Stimulated activated naive CD8-positive, alpha-beta T cell treated with anti-CD3 and anti-CD28 coated beads, Interleukin-15, Interleukin-2, amounts not matched to agents 100 ng/mL and 50 ng/mL, for 24 hours (primary cell): Measurements from ENCODE around the gene TTLL7.
"Not testable (repeated sequence)": the region's sequence is repeated elsewhere in the genome, so short reads cannot be mapped to it uniquely, and the experiment has no call there.

ENCODE experiments used
- H3K27ac Mint-ChIP-seq: one replicate; pipeline ENCODE4 v1.8.0; 2021; ENCODE audit warnings: mild to moderate bottlenecking, mixed read lengths
- H3K27me3 Mint-ChIP-seq: one replicate; pipeline ENCODE4 v1.8.0; 2021; ENCODE audit warnings: mixed read lengths
- H3K36me3 Mint-ChIP-seq: one replicate; pipeline ENCODE4 v1.8.0; 2021; ENCODE audit warnings: low read depth, mixed read lengths
- H3K4me1 Mint-ChIP-seq: one replicate; pipeline ENCODE4 v1.8.0; 2021; ENCODE audit warnings: low read depth, mixed read lengths
- H3K4me3 Mint-ChIP-seq: one replicate; pipeline ENCODE4 v1.8.0; 2021; ENCODE audit warnings: mild to moderate bottlenecking, mixed read lengths
- H3K9me3 Mint-ChIP-seq: one replicate; pipeline ENCODE4 v1.8.0; 2021; ENCODE audit warnings: mixed read lengths

Gene TTLL7

GRCh38 chr1:84000954-84001495 lies 2.1 kb upstream of the TTLL7 start:
- Mint-ChIP-seq H3K27ac (no peak overlapping the region), H3K27me3 (peaks cover 57% of the 10 kb centered on the region), H3K4me1 (peaks cover 15% of the 10 kb centered on the region), H3K9me3 (no peaks in the 10 kb centered on the region), H3K4me3 (no peak overlapping the region), H3K36me3 (no peaks in the 10 kb centered on the region)

- no peaks in the 10 kb centered on the region for H3K36me3 Mint-ChIP-seq
- peaks cover 61% of the 10 kb centered on the region for H3K27me3 Mint-ChIP-seq
- H3K9me3 Mint-ChIP-seq: no peaks in the 10 kb centered on the region
- H3K4me1 Mint-ChIP-seq: peaks cover 15% of the 10 kb centered on the region
- no peak overlapping the region for H3K27ac Mint-ChIP-seq
- H3K4me3 Mint-ChIP-seq: peak overlapping the region; percentile 15
Observed at GRCh38 chr1:84000196-84000885, 1.4 kb upstream of the TTLL7 start.

- H3K9me3 Mint-ChIP-seq: no peaks in the 10 kb centered on the region
- no peak overlapping the region for H3K27ac Mint-ChIP-seq
- H3K4me3 Mint-ChIP-seq: peak overlapping the region; percentile 82
- peaks cover 15% of the 10 kb centered on the region for H3K4me1 Mint-ChIP-seq
- H3K27me3 Mint-ChIP-seq: peaks cover 66% of the 10 kb centered on the region
- H3K36me3 Mint-ChIP-seq: no peaks in the 10 kb centered on the region
Observed at GRCh38 chr1:83999316-83999819, 436 bp upstream of the TTLL7 start.

- peak overlapping the region; percentile 82 for H3K4me3 Mint-ChIP-seq
- H3K9me3 Mint-ChIP-seq: no peaks in the 10 kb centered on the region
- H3K36me3 Mint-ChIP-seq: no peaks in the 10 kb centered on the region
- no peak overlapping the region for H3K27ac Mint-ChIP-seq
- peaks cover 68% of the 10 kb centered on the region for H3K27me3 Mint-ChIP-seq
- peaks cover 15% of the 10 kb centered on the region for H3K4me1 Mint-ChIP-seq
Observed at GRCh38 chr1:83998205-83998497, 781 bp downstream of the TTLL7 start.

- Mint-ChIP-seq H3K4me3 (no peak overlapping the region), H3K9me3 (no peaks in the 10 kb centered on the region), H3K36me3 (no peaks in the 10 kb centered on the region), H3K27ac (no peak overlapping the region), H3K27me3 (peaks cover 72% of the 10 kb centered on the region), H3K4me1 (peaks cover 15% of the 10 kb centered on the region)
Observed at GRCh38 chr1:83997631-83998030, 1.3 kb downstream of the TTLL7 start.

GRCh38 chr1:83996621-83997020 lies 2.3 kb downstream of the TTLL7 start:
- Mint-ChIP-seq H3K27ac (no peak overlapping the region), H3K4me1 (peaks cover 15% of the 10 kb centered on the region), H3K27me3 (peaks cover 71% of the 10 kb centered on the region), H3K4me3 (no peak overlapping the region), H3K9me3 (no peaks in the 10 kb centered on the region), H3K36me3 (no peaks in the 10 kb centered on the region)

- H3K27ac Mint-ChIP-seq: no peak overlapping the region
- H3K9me3 Mint-ChIP-seq: no peaks in the 10 kb centered on the region
- H3K4me1 Mint-ChIP-seq: peaks cover 15% of the 10 kb centered on the region
- H3K36me3 Mint-ChIP-seq: no peaks in the 10 kb centered on the region
- peaks cover 67% of the 10 kb centered on the region for H3K27me3 Mint-ChIP-seq
- H3K4me3 Mint-ChIP-seq: no peak overlapping the region
Observed at GRCh38 chr1:83996191-83996590, 2.7 kb downstream of the TTLL7 start.

GRCh38 chr1:83995649-83996048 lies 3.3 kb downstream of the TTLL7 start:
- no peaks in the 10 kb centered on the region for H3K36me3 Mint-ChIP-seq
- H3K9me3 Mint-ChIP-seq: no peaks in the 10 kb centered on the region
- peaks cover 67% of the 10 kb centered on the region for H3K27me3 Mint-ChIP-seq
- H3K4me3 Mint-ChIP-seq: no peak overlapping the region
- peaks cover 15% of the 10 kb centered on the region for H3K4me1 Mint-ChIP-seq
- no peak overlapping the region for H3K27ac Mint-ChIP-seq

- no peaks in the 10 kb centered on the region for H3K36me3 Mint-ChIP-seq
- no peaks in the 10 kb centered on the region for H3K9me3 Mint-ChIP-seq
- peaks cover 4% of the 10 kb centered on the region for H3K4me1 Mint-ChIP-seq
- H3K27ac Mint-ChIP-seq: no peak overlapping the region
- H3K27me3 Mint-ChIP-seq: peaks cover 61% of the 10 kb centered on the region
- H3K4me3 Mint-ChIP-seq: no peak overlapping the region
Observed at GRCh38 chr1:83994111-83994510, 4.8 kb downstream of the TTLL7 start.

GRCh38 chr1:83990734-83991133 lies 8.2 kb downstream of the TTLL7 start:
- H3K4me3 Mint-ChIP-seq: no peak overlapping the region
- H3K36me3 Mint-ChIP-seq: no peaks in the 10 kb centered on the region
- no peak overlapping the region for H3K27ac Mint-ChIP-seq
- peaks cover 5% of the 10 kb centered on the region for H3K9me3 Mint-ChIP-seq
- H3K4me1 Mint-ChIP-seq: no peaks in the 10 kb centered on the region
- peaks cover 39% of the 10 kb centered on the region for H3K27me3 Mint-ChIP-seq

GRCh38 chr1:83985048-83985447 lies 13.9 kb downstream of the TTLL7 start:
- Mint-ChIP-seq H3K36me3 (no peaks in the 10 kb centered on the region), H3K9me3 (peaks cover 8% of the 10 kb centered on the region), H3K4me1 (no peaks in the 10 kb centered on the region), H3K4me3 (no peak overlapping the region), H3K27me3 (peaks cover 16% of the 10 kb centered on the region), H3K27ac (no peak overlapping the region)

GRCh38 chr1:83983918-83984317 lies 15.0 kb downstream of the TTLL7 start:
- not testable (repeated sequence) for H3K4me1 Mint-ChIP-seq, H3K9me3 Mint-ChIP-seq, H3K4me3 Mint-ChIP-seq, H3K27ac Mint-ChIP-seq, H3K36me3 Mint-ChIP-seq
- H3K27me3 Mint-ChIP-seq: peaks cover 11% of the 10 kb centered on the region

GRCh38 chr1:83978056-83978455 lies 20.9 kb downstream of the TTLL7 start:
- Mint-ChIP-seq H3K4me1 (no peaks in the 10 kb centered on the region), H3K4me3 (no peak overlapping the region), H3K27me3 (peaks cover 12% of the 10 kb centered on the region), H3K9me3 (no peaks in the 10 kb centered on the region), H3K27ac (no peak overlapping the region), H3K36me3 (no peaks in the 10 kb centered on the region)

- Mint-ChIP-seq H3K4me1 (no peaks in the 10 kb centered on the region), H3K27ac (no peak overlapping the region), H3K27me3 (peaks cover 7% of the 10 kb centered on the region), H3K9me3 (no peaks in the 10 kb centered on the region), H3K4me3 (no peak overlapping the region), H3K36me3 (no peaks in the 10 kb centered on the region)
Observed at GRCh38 chr1:83976920-83977319, 22.0 kb downstream of the TTLL7 start.

GRCh38 chr1:83970802-83971201 lies 28.1 kb downstream of the TTLL7 start:
- no peak overlapping the region for H3K27ac Mint-ChIP-seq
- peaks cover 17% of the 10 kb centered on the region for H3K27me3 Mint-ChIP-seq
- H3K36me3 Mint-ChIP-seq: no peaks in the 10 kb centered on the region
- no peaks in the 10 kb centered on the region for H3K4me1 Mint-ChIP-seq
- H3K4me3 Mint-ChIP-seq: no peak overlapping the region
- no peaks in the 10 kb centered on the region for H3K9me3 Mint-ChIP-seq

GRCh38 chr1:83970114-83970513 lies 28.8 kb downstream of the TTLL7 start:
- Mint-ChIP-seq H3K9me3 (no peaks in the 10 kb centered on the region), H3K4me3 (no peak overlapping the region), H3K4me1 (no peaks in the 10 kb centered on the region), H3K27ac (no peak overlapping the region), H3K36me3 (no peaks in the 10 kb centered on the region), H3K27me3 (peaks cover 17% of the 10 kb centered on the region)
